WTC11 (cell line): ENCODE results near the gene C22orf42. TPM values are rescaled to one million over a fixed set of nuclear protein-coding genes. Genes with fewer than 3 reads are reported as not detected.

ENCODE experiments used
- ATAC-seq: fragments of 200-7000 bp; cut with Tn5 transposase; 2 replicates; pipeline ENCODE4 v1.10.0; 2021; ENCODE audit warnings: mild to moderate bottlenecking, moderate library complexity
- CTCF ChIA-PET: fragments of 300-600 bp; sonication (Branson Sonifier 250); formaldehyde crosslinking; loops from one replicate; lab custom pipeline; 2021; ENCODE audit warnings: antibody characterized with exemption; lab: Charles Lee
- POLR2A ChIA-PET: fragments of 350-600 bp; sonication (Branson Sonifier 250); formaldehyde crosslinking; loops from one replicate; lab custom pipeline; 2021; ENCODE audit warnings: antibody characterized with exemption; lab: Charles Lee
- DNase-seq: peaks from one replicate; pipeline ENCODE4 v3.0.0; 2021; ENCODE audit warnings: low spot score
- H3K27ac Mint-ChIP-seq: 2 replicates; pipeline ENCODE4 v1.8.0; 2021; ENCODE audit warnings: mixed read lengths
- H3K27me3 Mint-ChIP-seq: 2 replicates; pipeline ENCODE4 v1.8.0; 2021; ENCODE audit warnings: low read depth, mild to moderate bottlenecking, moderate library complexity, mixed read lengths
- H3K36me3 Mint-ChIP-seq: 2 replicates; pipeline ENCODE4 v1.8.0; 2021; ENCODE audit warnings: mixed read lengths
- H3K4me1 Mint-ChIP-seq: 2 replicates; pipeline ENCODE4 v1.8.0; 2022; ENCODE audit warnings: mixed read lengths
- H3K4me3 Mint-ChIP-seq: 2 replicates; pipeline ENCODE4 v1.8.0; 2021; ENCODE audit warnings: mild to moderate bottlenecking, moderate library complexity, mixed read lengths
- H3K9me3 Mint-ChIP-seq: 2 replicates; pipeline ENCODE4 v1.8.0; 2021; ENCODE audit warnings: mixed read lengths
- ARID4B ChIP-seq: sonication (generic); formaldehyde crosslinking; IDR thresholded peaks from 2 replicates; pipeline ENCODE4 v1.8.0; 2023; ENCODE audit warnings: missing genetic modification reagents, mild to moderate bottlenecking, borderline replicate concordance
- CTCF ChIP-seq: fragments of 200-600 bp; IDR thresholded peaks from 2 replicates; pipeline ENCODE4 v1.8.0; 2022; ENCODE audit warnings: antibody characterized with exemption
- FOXK1 ChIP-seq: sonication (generic); formaldehyde crosslinking; IDR thresholded peaks from 2 replicates; pipeline ENCODE4 v1.8.0; 2022; ENCODE audit warnings: mild to moderate bottlenecking, moderate library complexity, missing genetic modification reagents
- MLX ChIP-seq: sonication (generic); formaldehyde crosslinking; IDR thresholded peaks from 2 replicates; pipeline ENCODE4 v1.8.1; 2023; ENCODE audit warnings: mild to moderate bottlenecking, missing genetic modification reagents, moderate library complexity
- NFYB ChIP-seq: sonication (generic); formaldehyde crosslinking; conservative IDR thresholded peaks from 2 replicates; pipeline ENCODE4 v1.8.0; 2022; ENCODE audit warnings: low read depth, missing genetic modification reagents
- NR3C1 ChIP-seq: sonication (generic); formaldehyde crosslinking; conservative IDR thresholded peaks from 2 replicates; pipeline ENCODE4 v1.8.1; 2023; ENCODE audit warnings: low read depth, mild to moderate bottlenecking, missing genetic modification reagents
- PRRX2 ChIP-seq: fragments of 250-450 bp; sonication (Bioruptor Pico); IDR thresholded peaks from 2 replicates; pipeline ENCODE4 v1.8.0; 2021; ENCODE audit warnings: mild to moderate bottlenecking
- RELA ChIP-seq: sonication (generic); formaldehyde crosslinking; IDR thresholded peaks from 2 replicates; pipeline ENCODE4 v1.8.1; 2022; ENCODE audit warnings: missing genetic modification reagents, mild to moderate bottlenecking, borderline replicate concordance
- SMAD4 ChIP-seq: sonication (generic); formaldehyde crosslinking; IDR thresholded peaks from 2 replicates; pipeline ENCODE4 v1.8.0; 2022; ENCODE audit warnings: mild to moderate bottlenecking, missing genetic modification reagents
- STAT6 ChIP-seq: sonication (generic); formaldehyde crosslinking; conservative IDR thresholded peaks from 2 replicates; pipeline ENCODE4 v1.8.1; 2023; ENCODE audit warnings: mild to moderate bottlenecking, low read depth, missing genetic modification reagents, moderate library complexity
- ZBTB21 ChIP-seq: sonication (generic); formaldehyde crosslinking; IDR thresholded peaks from 2 replicates; pipeline ENCODE4 v1.8.1; 2023; ENCODE audit warnings: mild to moderate bottlenecking, missing genetic modification reagents, borderline replicate concordance
- ZNF219 ChIP-seq: sonication (generic); formaldehyde crosslinking; IDR thresholded peaks from 2 replicates; pipeline ENCODE4 v1.8.0; 2023; ENCODE audit warnings: missing genetic modification reagents, mild to moderate bottlenecking, borderline replicate concordance
- ZNF232 ChIP-seq: sonication (generic); formaldehyde crosslinking; IDR thresholded peaks from 2 replicates; pipeline ENCODE4 v1.8.0; 2022; ENCODE audit warnings: mild to moderate bottlenecking, missing genetic modification reagents
- ZNF281 ChIP-seq: sonication (generic); formaldehyde crosslinking; IDR thresholded peaks from 2 replicates; pipeline ENCODE4 v1.8.0; 2023; ENCODE audit warnings: mild to moderate bottlenecking, missing genetic modification reagents
- ZNF317 ChIP-seq: sonication (generic); formaldehyde crosslinking; IDR thresholded peaks from 2 replicates; pipeline ENCODE4 v1.8.1; 2023; ENCODE audit warnings: low read depth, mild to moderate bottlenecking, moderate library complexity, missing genetic modification reagents, borderline replicate concordance
- ZNF423 ChIP-seq: fragments of 250-450 bp; sonication (Bioruptor Pico); IDR thresholded peaks from 2 replicates; pipeline ENCODE4 v2.1.2; 2022; ENCODE audit warnings: mild to moderate bottlenecking, moderate library complexity
- ZNF532 ChIP-seq: fragments of 250-450 bp; sonication (Bioruptor Pico); IDR thresholded peaks from 2 replicates; pipeline ENCODE4 v1.9.0; 2021; ENCODE audit warnings: mild to moderate bottlenecking, borderline replicate concordance
- ZSCAN18 ChIP-seq: fragments of 250-450 bp; sonication (Bioruptor Pico); IDR thresholded peaks from 2 replicates; pipeline ENCODE4 v2.1.2; 2022; ENCODE audit warnings: mild to moderate bottlenecking, moderate library complexity
- total RNA-seq: library from RNA; stranded (reverse); gene quantifications from 3 replicates; pipeline ENCODE4 v1.2.3, GENCODE V29; 2021

The C22orf42 gene
- total RNA-seq, 1 experiment from 2014 or later, result 0.61 TPM

- Mint-ChIP-seq H3K36me3 (no peaks in the 10 kb centered on the region), H3K4me3 (no peak overlapping the region), H3K27ac (no peak overlapping the region), H3K27me3 (no peaks in the 10 kb centered on the region; the same call in 1 of the 2 replicates), H3K9me3 (no peaks in the 10 kb centered on the region), H3K4me1 (no peaks in the 10 kb centered on the region)
- no peak for DNase-seq
- TF ChIP-seq RELA (no peak), ZNF232 (no peak), ZNF219 (CRISPR knock-in tag) (no peak), MLX (no peak), PRRX2 (no peak), ZBTB21 (no peak), ZNF281 (CRISPR knock-in tag) (no peak), ZNF423 (CRISPR knock-in tag) (no peak), STAT6 (CRISPR knock-in tag) (no peak), NFYB (no peak), SMAD4 (CRISPR knock-in tag) (no peak), NR3C1 (CRISPR knock-in tag) (no peak), ZSCAN18 (no peak), ARID4B (CRISPR knock-in tag) (no peak), ZNF317 (CRISPR knock-in tag) (no peak), ZNF532 (CRISPR knock-in tag) (no peak), CTCF (no peak), FOXK1 (CRISPR knock-in tag) (no peak)
- POLR2A ChIA-PET, result no interaction called here
- CTCF ChIA-PET, result no interaction called here
- ATAC-seq, result no peak
These were observed 46.7 kb downstream of the C22orf42 start for GRCh38 chr22:32112380-32112779.
